Measurements from ENCODE around the gene ATP5PO. TPM values are rescaled to one million over a fixed set of nuclear protein-coding genes. Genes with fewer than 3 reads are reported as not detected.

Gene ATP5PO
- total RNA-seq, 4 donors from 2014 or later: 261 to 560 (median 356) TPM

DNA sequence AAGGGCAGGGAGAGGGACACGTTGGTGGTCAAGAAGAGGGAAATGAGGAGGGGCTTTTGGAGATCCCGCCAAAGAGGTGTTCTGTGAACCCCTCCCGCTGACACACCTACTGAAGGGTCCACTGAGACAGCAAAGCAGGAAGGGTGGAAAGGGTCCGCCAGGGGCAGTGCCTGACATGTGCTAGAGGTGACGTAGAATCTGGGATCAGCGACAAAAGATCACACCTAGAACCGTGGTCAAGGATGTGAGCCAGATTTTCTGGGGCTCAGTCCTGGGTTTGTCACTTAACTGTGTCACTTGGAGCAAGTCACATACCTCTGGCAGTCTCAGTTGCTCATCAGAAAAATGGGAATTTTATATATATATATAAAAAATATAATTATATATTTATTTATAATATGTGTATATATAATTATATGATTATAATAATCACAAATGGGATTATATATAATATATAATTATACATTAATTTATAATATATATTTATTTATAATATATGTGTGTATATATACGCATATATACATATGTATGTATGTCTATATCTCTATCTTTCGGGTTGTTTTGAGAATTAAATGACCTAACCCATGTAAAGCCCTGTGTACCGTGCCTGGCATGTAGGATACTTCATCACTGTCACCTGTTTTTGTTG is 35.0 kb upstream of the ATP5PO start:
- ATAC-seq (no peak), DNase-seq (no peak)
- intact Hi-C loops (cut with DNase I; ENCODE audit: low total_unique reads) (no loop called here), in situ Hi-C loops (cut with MboI; ENCODE audit: low sequenced_read_pairs in 4 of 4) (no loop called here)
- peak overlapping the region in 1 of 4 donors; percentile 8 for H3K27ac ChIP-seq
- H3K9me3 ChIP-seq: no peaks in the 10 kb centered on the region
- no peaks in the 10 kb centered on the region for H3K36me3 ChIP-seq
- H3K4me3 ChIP-seq: no peak overlapping the region
- peaks cover 16 to 34% of the 10 kb centered on the region in 2 donors for H3K4me1 ChIP-seq
- H3K27me3 ChIP-seq: no peaks in the 10 kb centered on the region
- TF ChIP-seq CTCF (IDR thresholded peaks at IDR 0.05 in 4 of 5, conservative IDR thresholded peaks at IDR 0.05 in 1 of 5) (no peak), POLR2A (IDR thresholded peaks at IDR 0.05) (no peak)

GRCh38 chr21:33949516-33950430 is 34.2 kb upstream of the ATP5PO start:
- H3K9me3 ChIP-seq: no peaks in the 10 kb centered on the region
- intact Hi-C loops (cut with DNase I; ENCODE audit: low total_unique reads) (loop anchor here (10.0 kb wide), 1 partner anchor 125 kb away; the partner anchor contains the start of genes MRPS6 and SLC5A3), in situ Hi-C loops (cut with MboI; ENCODE audit: low sequenced_read_pairs in 4 of 4) (loop anchor here in 1 of 4 donors (25.0 kb wide), 1 partner anchor 113 kb away; the partner anchor contains the start of genes MRPS6 and SLC5A3)
- peak overlapping the region; percentile 29 to 81 (median 76) for H3K27ac ChIP-seq
- no peak for TF ChIP-seq POLR2A (IDR thresholded peaks at IDR 0.05)
- no peak for TF ChIP-seq CTCF (IDR thresholded peaks at IDR 0.05 in 4 of 5, conservative IDR thresholded peaks at IDR 0.05 in 1 of 5)
- H3K4me1 ChIP-seq: peaks cover 16 to 34% of the 10 kb centered on the region in 2 donors
- no peaks in the 10 kb centered on the region for H3K27me3 ChIP-seq
- H3K4me3 ChIP-seq: no peak overlapping the region
- no peak for DNase-seq
- no peaks in the 10 kb centered on the region for H3K36me3 ChIP-seq
- no peak for ATAC-seq

- intact Hi-C loops (cut with DNase I; ENCODE audit: low total_unique reads) (loop anchor here (10.0 kb wide), 1 partner anchor 126 kb away; the partner anchor contains the start of genes MRPS6 and SLC5A3), in situ Hi-C loops (cut with MboI; ENCODE audit: low sequenced_read_pairs in 4 of 4) (loop anchor here in 1 of 4 donors (25.0 kb wide), 1 partner anchor 113 kb away; the partner anchor contains the start of genes MRPS6 and SLC5A3)
- peak overlapping the region; percentile 32 to 81 (median 76) for H3K27ac ChIP-seq
- H3K36me3 ChIP-seq: no peaks in the 10 kb centered on the region
- H3K9me3 ChIP-seq: no peaks in the 10 kb centered on the region
- ATAC-seq (no peak), DNase-seq (no peak)
- no peak overlapping the region for H3K4me3 ChIP-seq
- TF ChIP-seq CTCF (IDR thresholded peaks at IDR 0.05 in 4 of 5, conservative IDR thresholded peaks at IDR 0.05 in 1 of 5) (no peak), POLR2A (IDR thresholded peaks at IDR 0.05) (no peak)
- H3K4me1 ChIP-seq: peaks cover 16 to 34% of the 10 kb centered on the region in 2 donors
- H3K27me3 ChIP-seq: no peaks in the 10 kb centered on the region
Observed at GRCh38 chr21:33948951-33949444, 33.4 kb upstream of the ATP5PO start.

GRCh38 chr21:33948096-33948950 is 32.7 kb upstream of the ATP5PO start:
- Histone ChIP-seq H3K27ac (peak overlapping the region; percentile 32 to 81 (median 76)), H3K9me3 (no peaks in the 10 kb centered on the region), H3K36me3 (no peaks in the 10 kb centered on the region), H3K27me3 (no peaks in the 10 kb centered on the region), H3K4me1 (peaks cover 16 to 34% of the 10 kb centered on the region in 2 donors), H3K4me3 (peak overlapping the region in 3 of 4 donors; percentile 27 to 37 (median 30))
- peak; percentile 68 to 76 for ATAC-seq
- in situ Hi-C loops (cut with MboI; ENCODE audit: low sequenced_read_pairs in 4 of 4): loop anchor here in 1 of 4 donors (25.0 kb wide), 1 partner anchor 114 kb away; the partner anchor contains the start of genes MRPS6 and SLC5A3
- intact Hi-C loops (cut with DNase I; ENCODE audit: low total_unique reads): loop anchor here (10.0 kb wide), 1 partner anchor 126 kb away; the partner anchor contains the start of genes MRPS6 and SLC5A3
- no peak for TF ChIP-seq CTCF (IDR thresholded peaks at IDR 0.05 in 4 of 5, conservative IDR thresholded peaks at IDR 0.05 in 1 of 5)
- TF ChIP-seq POLR2A (IDR thresholded peaks at IDR 0.05): no peak
- peak; percentile 50 to 58 for DNase-seq

Measured in gastrocnemius medialis (tissue), 4 donors.